ENCODE data around the gene CA4. TPM values are rescaled to one million over a fixed set of nuclear protein-coding genes. Genes with fewer than 3 reads are reported as not detected.

The CA4 gene
- total RNA-seq, 5 donors from 2014 or later (not counting 1 experiment from before 2014, with no cell fraction given), result not detected

DNA sequence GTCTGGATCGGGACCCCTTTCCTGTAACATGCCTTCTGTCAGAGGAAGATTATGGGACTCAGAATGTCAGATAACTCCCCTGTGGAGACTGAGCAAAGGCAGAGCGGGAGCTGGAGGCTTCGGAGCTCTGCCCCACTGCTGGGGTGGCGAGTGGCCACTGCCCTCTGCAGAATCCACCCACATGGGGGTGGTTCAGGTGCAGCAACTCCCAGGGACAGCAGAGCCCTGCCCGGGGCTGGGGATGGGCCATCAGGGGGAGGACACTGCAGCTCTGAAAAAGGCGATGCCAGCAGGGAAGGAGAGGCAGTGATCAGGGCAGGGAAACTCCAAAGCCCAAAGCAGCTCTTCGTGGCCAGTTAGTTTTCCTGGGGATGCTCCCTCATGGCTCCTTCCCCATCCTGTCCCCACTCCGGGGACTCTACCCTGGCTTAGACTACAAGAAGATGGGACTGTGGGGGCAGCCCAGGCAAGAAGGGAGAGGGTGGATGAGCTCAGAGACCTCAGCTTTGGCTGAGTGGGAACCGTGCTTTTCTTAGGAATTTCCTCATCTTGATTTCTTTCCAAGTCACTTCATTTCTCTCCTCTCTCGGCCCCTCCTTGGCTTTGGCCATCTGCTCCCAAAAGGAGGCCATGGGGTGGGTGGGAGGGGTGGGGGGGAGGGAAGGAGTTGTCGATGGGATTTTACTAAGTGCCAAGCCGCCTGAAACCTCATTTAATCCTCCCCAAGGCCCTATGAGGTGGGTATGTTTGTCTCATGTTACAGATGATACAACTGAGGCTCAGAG lies 4.0 kb downstream of the CA4 start:
- peaks cover 39 to 59% of the 10 kb centered on the region in 2 donors for H3K27me3 Mint-ChIP-seq

DNA sequence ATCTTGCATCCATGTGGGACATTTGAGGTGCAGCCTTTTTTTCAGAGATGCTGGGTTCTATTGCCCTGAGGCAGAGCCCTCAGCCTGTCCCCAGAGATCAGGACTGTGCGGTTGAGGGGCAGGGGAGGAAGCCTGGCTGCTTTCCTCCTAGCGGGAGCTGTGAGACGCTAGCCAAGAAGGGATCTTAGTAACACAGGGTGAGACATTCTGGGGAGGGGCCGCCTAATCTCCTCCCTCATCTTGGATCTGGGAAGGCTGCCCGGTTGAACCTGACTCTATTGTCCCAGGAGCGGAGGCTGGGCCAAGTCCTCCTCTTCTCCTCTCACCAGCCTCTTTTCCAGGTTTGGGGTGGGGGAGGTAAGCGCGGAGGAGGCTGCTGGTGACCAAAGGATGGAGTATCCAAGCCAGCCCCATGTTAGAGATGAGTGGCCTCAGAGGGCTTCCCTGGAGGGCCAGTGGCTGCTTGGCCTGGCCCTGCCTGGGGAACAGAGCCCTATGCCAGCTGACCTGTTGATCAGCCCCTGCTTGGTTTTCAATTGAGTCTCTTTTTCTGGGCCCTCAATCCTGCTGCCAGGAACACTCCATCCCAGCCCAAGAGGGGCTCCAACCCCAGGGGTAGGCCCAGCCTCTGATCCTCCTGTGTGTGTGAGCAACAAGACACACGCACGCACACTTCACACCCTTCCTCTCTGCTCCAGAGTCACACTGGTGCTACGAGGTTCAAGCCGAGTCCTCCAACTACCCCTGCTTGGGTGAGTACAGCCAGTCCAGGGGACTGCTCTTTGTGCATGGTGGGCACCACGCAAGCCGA lies 5.0 kb downstream of the CA4 start:
- Mint-ChIP-seq H3K27me3 (peaks cover 34 to 53% of the 10 kb centered on the region in 2 donors), H3K4me1 (peaks cover 10 to 14% (median 11%) of the 10 kb centered on the region in 3 donors), H3K4me3 (no peak overlapping the region), H3K9me3 (no peaks in the 10 kb centered on the region), H3K27ac (no peak overlapping the region), H3K36me3 (no peaks in the 10 kb centered on the region)
- Histone ChIP-seq H3K27ac (ENCODE audit: low read length) (no peak overlapping the region), H3K9me3 (no peaks in the 10 kb centered on the region), H3K4me3 (ENCODE audit: control insufficient read depth in 1 of 2, extremely low read depth in 1 of 2, low read length in 1 of 2) (no peak overlapping the region), H3K4me1 (ENCODE audit: control insufficient read depth in 1 of 2, extremely low read depth in 1 of 2, insufficient read depth in 2 of 2, low read length in 2 of 2) (peaks cover 0 to 20% of the 10 kb centered on the region in 2 experiments), H3K27me3 (replicated peaks in 1 of 2; ENCODE audit: control insufficient read depth in 2 of 2, extremely low read depth in 1 of 2, insufficient read depth in 2 of 2, low read length in 1 of 2) (peaks cover 2 to 83% of the 10 kb centered on the region in 2 experiments), H3K36me3 (ENCODE audit: control insufficient read depth in 2 of 2, extremely low read depth in 1 of 2, insufficient read depth in 1 of 2, low read length in 1 of 2) (no peaks in the 10 kb centered on the region)
- WGBS (ENCODE audit: insufficient coverage), result 92% methylated on average over 6 of the region's 14 CpGs
- no peak for DNase-seq
- ChIA-PET POLR2A (no interaction called here), CTCF (no interaction called here)
- no peak for ATAC-seq (replicated peaks in 1 of 4)

More for the DNA sequence above, 4.0 kb downstream of the CA4 start:
- ChIA-PET CTCF (no interaction called here), POLR2A (interaction anchor here in 1 of 2 donors (0.6 kb wide), 1 partner anchor 316 kb away, joined by 7 read pairs; no protein-coding TSS in a partner anchor)
- Mint-ChIP-seq H3K9me3 (no peaks in the 10 kb centered on the region), H3K36me3 (no peaks in the 10 kb centered on the region), H3K4me3 (no peak overlapping the region), H3K27ac (no peak overlapping the region), H3K4me1 (peaks cover 15 to 19% (median 17%) of the 10 kb centered on the region in 3 donors)
- Histone ChIP-seq H3K9me3 (no peaks in the 10 kb centered on the region), H3K27ac (ENCODE audit: low read length) (no peak overlapping the region), H3K4me1 (ENCODE audit: control insufficient read depth in 1 of 2, extremely low read depth in 1 of 2, insufficient read depth in 2 of 2, low read length in 2 of 2) (peaks cover 0 to 25% of the 10 kb centered on the region in 2 experiments), H3K27me3 (replicated peaks in 1 of 2; ENCODE audit: control insufficient read depth in 2 of 2, extremely low read depth in 1 of 2, insufficient read depth in 2 of 2, low read length in 1 of 2) (peaks cover 2 to 87% of the 10 kb centered on the region in 2 experiments), H3K4me3 (ENCODE audit: control insufficient read depth in 1 of 2, extremely low read depth in 1 of 2, low read length in 1 of 2) (no peak overlapping the region), H3K36me3 (ENCODE audit: control insufficient read depth in 2 of 2, extremely low read depth in 1 of 2, insufficient read depth in 1 of 2, low read length in 1 of 2) (no peaks in the 10 kb centered on the region)
- 94% methylated on average over 5 of the region's 12 CpGs for WGBS (ENCODE audit: insufficient coverage)
- DNase-seq (no peak), ATAC-seq (replicated peaks in 1 of 4) (no peak)

DNA sequence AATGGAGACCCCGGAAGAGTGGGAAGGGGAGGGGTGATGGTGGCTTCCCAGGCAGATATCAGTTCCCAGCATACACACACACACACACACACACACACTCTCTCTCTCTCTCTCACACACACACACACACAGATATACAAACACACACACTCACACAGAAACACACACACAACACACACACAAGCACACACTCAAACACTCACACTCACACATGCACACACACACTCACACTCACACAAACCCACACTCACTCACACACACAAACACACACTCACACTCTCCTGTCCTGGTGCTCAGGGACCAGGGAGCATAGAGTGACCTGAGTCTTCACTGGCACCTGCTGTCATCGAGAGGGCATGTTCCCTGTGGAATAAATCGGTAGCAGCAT lies 5.6 kb downstream of the CA4 start:
- Mint-ChIP-seq H3K27me3 (peaks cover 40 to 59% of the 10 kb centered on the region in 2 donors), H3K27ac (no peak overlapping the region)
- WGBS (ENCODE audit: insufficient coverage), result 100% methylated on average over 2 of the region's 3 CpGs

DNA sequence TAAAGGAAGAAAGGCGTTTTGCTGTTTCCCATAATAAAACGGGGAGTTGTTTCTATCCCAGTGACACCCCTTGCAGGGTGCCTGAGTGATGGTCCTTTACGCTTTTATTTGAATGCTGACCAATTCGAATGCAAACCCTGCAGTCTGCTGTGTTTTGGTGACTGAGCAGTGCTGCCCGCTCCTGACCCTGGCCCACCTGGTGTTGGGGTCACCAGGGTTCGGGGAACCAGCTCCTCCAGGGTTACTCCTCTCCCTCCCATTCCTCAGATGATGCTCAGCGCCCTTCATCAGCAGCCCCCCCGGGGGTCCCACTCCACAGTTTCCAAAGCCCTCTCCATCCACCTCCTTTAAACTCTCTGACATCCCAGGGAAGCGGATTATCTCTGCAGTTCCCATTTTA lies 6.0 kb downstream of the CA4 start:
- POLR2A ChIA-PET, result no interaction called here
- H3K27me3 Mint-ChIP-seq, result peaks cover 39 to 59% of the 10 kb centered on the region in 2 donors
- H3K27ac Mint-ChIP-seq, result no peak overlapping the region
- DNase-seq (no peak), ATAC-seq (replicated peaks in 1 of 4) (no peak)
- H3K4me3 Mint-ChIP-seq, result no peak overlapping the region
- no peaks in the 10 kb centered on the region for H3K36me3 Mint-ChIP-seq
- no peaks in the 10 kb centered on the region for H3K9me3 ChIP-seq
- H3K36me3 ChIP-seq (ENCODE audit: control insufficient read depth in 2 of 2, extremely low read depth in 1 of 2, insufficient read depth in 1 of 2, low read length in 1 of 2), result no peaks in the 10 kb centered on the region
- H3K4me3 ChIP-seq (ENCODE audit: control insufficient read depth in 1 of 2, extremely low read depth in 1 of 2, low read length in 1 of 2), result no peak overlapping the region
- peaks cover 2 to 74% of the 10 kb centered on the region in 2 experiments for H3K27me3 ChIP-seq (replicated peaks in 1 of 2; ENCODE audit: control insufficient read depth in 2 of 2, extremely low read depth in 1 of 2, insufficient read depth in 2 of 2, low read length in 1 of 2)
- no peaks in the 10 kb centered on the region for H3K9me3 Mint-ChIP-seq
- peaks cover 0 to 10% of the 10 kb centered on the region in 2 experiments for H3K4me1 ChIP-seq (ENCODE audit: control insufficient read depth in 1 of 2, extremely low read depth in 1 of 2, insufficient read depth in 2 of 2, low read length in 2 of 2)
- CTCF ChIA-PET, result no interaction called here
- H3K4me1 Mint-ChIP-seq, result peaks cover 7 to 8% (median 8%) of the 10 kb centered on the region in 3 donors
- no peak overlapping the region for H3K27ac ChIP-seq (ENCODE audit: low read length)
- 73% methylated on average over 9 of the region's 9 CpGs for WGBS (ENCODE audit: insufficient coverage)

More for the DNA sequence above, 5.6 kb downstream of the CA4 start:
- no peak overlapping the region for H3K27ac ChIP-seq (ENCODE audit: low read length)
- no peak for DNase-seq
- no peak for ATAC-seq (replicated peaks in 1 of 4)
- H3K4me3 ChIP-seq (ENCODE audit: control insufficient read depth in 1 of 2, extremely low read depth in 1 of 2, low read length in 1 of 2), result no peak overlapping the region
- H3K9me3 Mint-ChIP-seq, result no peaks in the 10 kb centered on the region
- CTCF ChIA-PET, result no interaction called here
- H3K36me3 Mint-ChIP-seq, result no peaks in the 10 kb centered on the region
- H3K4me3 Mint-ChIP-seq, result no peak overlapping the region
- H3K27me3 ChIP-seq (replicated peaks in 1 of 2; ENCODE audit: control insufficient read depth in 2 of 2, extremely low read depth in 1 of 2, insufficient read depth in 2 of 2, low read length in 1 of 2), result peaks cover 2 to 78% of the 10 kb centered on the region in 2 experiments
- POLR2A ChIA-PET, result no interaction called here
- H3K4me1 Mint-ChIP-seq, result peaks cover 10 to 11% (median 11%) of the 10 kb centered on the region in 3 donors
- no peaks in the 10 kb centered on the region for H3K9me3 ChIP-seq
- H3K36me3 ChIP-seq (ENCODE audit: control insufficient read depth in 2 of 2, extremely low read depth in 1 of 2, insufficient read depth in 1 of 2, low read length in 1 of 2), result no peaks in the 10 kb centered on the region
- peaks cover 0 to 14% of the 10 kb centered on the region in 2 experiments for H3K4me1 ChIP-seq (ENCODE audit: control insufficient read depth in 1 of 2, extremely low read depth in 1 of 2, insufficient read depth in 2 of 2, low read length in 2 of 2)

DNA sequence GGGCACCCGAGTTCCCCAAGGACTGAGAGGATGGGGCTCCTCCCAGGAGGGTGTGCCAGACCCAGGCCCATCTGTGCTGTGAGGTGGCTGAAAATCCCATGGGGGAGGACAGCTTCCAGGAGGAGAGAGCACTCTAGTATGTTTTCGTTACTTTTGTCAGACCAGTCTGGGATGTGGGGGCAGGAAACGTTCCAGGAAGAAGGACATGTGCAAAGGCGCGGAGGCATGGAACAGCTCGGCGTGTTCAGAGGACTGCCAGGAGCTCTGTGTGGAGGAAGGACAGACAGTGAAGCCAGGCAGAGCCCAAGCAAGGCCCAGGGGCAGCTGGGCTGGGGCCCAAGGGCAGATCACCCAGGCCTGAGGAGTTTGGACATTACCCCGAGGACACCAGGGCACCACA lies 7.0 kb downstream of the CA4 start:
- ChIA-PET POLR2A (no interaction called here), CTCF (no interaction called here)
- DNase-seq, result no peak
- Mint-ChIP-seq H3K4me3 (no peak overlapping the region), H3K9me3 (no peaks in the 10 kb centered on the region), H3K27ac (no peak overlapping the region), H3K36me3 (no peaks in the 10 kb centered on the region), H3K27me3 (peaks cover 34 to 54% of the 10 kb centered on the region in 2 donors), H3K4me1 (no peaks in the 10 kb centered on the region)
- no peak for ATAC-seq (replicated peaks in 1 of 4)
- WGBS (ENCODE audit: insufficient coverage), result 81% methylated on average over 8 of the region's 8 CpGs
- no peak overlapping the region for H3K4me3 ChIP-seq (ENCODE audit: control insufficient read depth in 1 of 2, extremely low read depth in 1 of 2, low read length in 1 of 2)
- no peaks in the 10 kb centered on the region for H3K9me3 ChIP-seq
- peaks cover 0 to 74% of the 10 kb centered on the region in 2 experiments for H3K27me3 ChIP-seq (replicated peaks in 1 of 2; ENCODE audit: control insufficient read depth in 2 of 2, extremely low read depth in 1 of 2, insufficient read depth in 2 of 2, low read length in 1 of 2)
- H3K36me3 ChIP-seq (ENCODE audit: control insufficient read depth in 2 of 2, extremely low read depth in 1 of 2, insufficient read depth in 1 of 2, low read length in 1 of 2), result no peaks in the 10 kb centered on the region
- no peak overlapping the region for H3K27ac ChIP-seq (ENCODE audit: low read length)
- H3K4me1 ChIP-seq (ENCODE audit: control insufficient read depth in 1 of 2, extremely low read depth in 1 of 2, insufficient read depth in 2 of 2, low read length in 2 of 2), result peaks cover 0 to 1% of the 10 kb centered on the region in 2 experiments

DNA sequence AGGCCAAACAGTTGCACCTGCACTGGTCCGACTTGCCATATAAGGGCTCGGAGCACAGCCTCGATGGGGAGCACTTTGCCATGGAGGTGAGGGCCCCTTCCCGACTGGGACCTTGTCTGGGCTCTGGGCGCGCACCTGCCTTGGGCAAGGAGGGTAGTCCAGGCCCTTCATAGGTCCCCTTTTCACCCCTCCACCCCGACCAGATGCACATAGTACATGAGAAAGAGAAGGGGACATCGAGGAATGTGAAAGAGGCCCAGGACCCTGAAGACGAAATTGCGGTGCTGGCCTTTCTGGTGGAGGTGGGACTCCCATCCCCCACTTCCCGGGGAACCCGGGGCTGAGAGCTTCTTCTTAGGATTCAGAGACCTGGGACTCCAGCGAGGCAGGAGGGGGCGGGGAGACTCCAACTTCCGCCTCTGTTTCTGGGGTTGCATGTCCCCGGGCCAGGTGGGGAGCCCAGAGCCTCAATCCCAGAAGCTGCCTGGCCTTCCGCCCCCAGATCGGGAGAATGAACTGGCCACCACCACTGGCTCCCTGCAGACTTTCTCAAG lies 7.8 kb downstream of the CA4 start:
- Mint-ChIP-seq H3K27ac (no peak overlapping the region), H3K4me3 (no peak overlapping the region), H3K9me3 (no peaks in the 10 kb centered on the region), H3K4me1 (no peaks in the 10 kb centered on the region), H3K27me3 (peaks cover 30 to 48% of the 10 kb centered on the region in 2 donors), H3K36me3 (no peaks in the 10 kb centered on the region)
- H3K4me3 ChIP-seq (ENCODE audit: control insufficient read depth in 1 of 2, extremely low read depth in 1 of 2, low read length in 1 of 2), result no peak overlapping the region
- ATAC-seq (replicated peaks in 1 of 4) (no peak), DNase-seq (no peak)
- no peaks in the 10 kb centered on the region for H3K9me3 ChIP-seq
- ChIA-PET POLR2A (no interaction called here), CTCF (no interaction called here)
- H3K36me3 ChIP-seq (ENCODE audit: control insufficient read depth in 2 of 2, extremely low read depth in 1 of 2, insufficient read depth in 1 of 2, low read length in 1 of 2), result no peaks in the 10 kb centered on the region
- no peaks in the 10 kb centered on the region for H3K4me1 ChIP-seq (ENCODE audit: control insufficient read depth in 1 of 2, extremely low read depth in 1 of 2, insufficient read depth in 2 of 2, low read length in 2 of 2)
- H3K27me3 ChIP-seq (replicated peaks in 1 of 2; ENCODE audit: control insufficient read depth in 2 of 2, extremely low read depth in 1 of 2, insufficient read depth in 2 of 2, low read length in 1 of 2), result peaks cover 0 to 74% of the 10 kb centered on the region in 2 experiments
- no peak overlapping the region for H3K27ac ChIP-seq (ENCODE audit: low read length)
- WGBS (ENCODE audit: insufficient coverage), result 84% methylated on average over 5 of the region's 18 CpGs

Data from T-cell (primary cell).